Upper lobe of left lung (tissue), 6 donors: Measurements from ENCODE around the gene SUPT3H. TPM values are rescaled to one million over a fixed set of nuclear protein-coding genes. Genes with fewer than 3 reads are reported as not detected.

ENCODE experiments used
- ATAC-seq, 2 donors: fragments of 200-7000 bp; cut with Tn5 transposase; one replicate each; pipeline ENCODE4 v1.9.1; 2022; ENCODE audit warnings: mild to moderate bottlenecking in 2 of 2, moderate library complexity in 2 of 2; ENCODE audit not compliant: low FRiP score in 2 of 2
- DNase-seq, 2 donors: peaks; one replicate each; pipeline ENCODE4 v3.0.0-alpha.2; 2019 to 2020
- H3K27ac ChIP-seq, 4 donors: fragments of 200-600 bp; sonication (generic); one replicate each; pipeline ENCODE4 v1.5.1; 2016 to 2019
- H3K27me3 ChIP-seq, 4 donors: fragments of 200-600 bp; sonication (generic); one replicate each; pipeline ENCODE4 v1.5.1; 2017 to 2019
- H3K36me3 ChIP-seq, 4 donors: fragments of 200-600 bp; sonication (generic); one replicate each; pipeline ENCODE4 v1.5.1; 2016 to 2019
- H3K4me1 ChIP-seq, 4 donors: fragments of 200-600 bp; sonication (generic); one replicate each; pipeline ENCODE4 v1.5.1; 2018 to 2019
- H3K4me3 ChIP-seq, 4 donors: fragments of 200-600 bp; sonication (generic); one replicate each; pipeline ENCODE4 v1.5.1; 2017 to 2019; ENCODE audit warnings: mild to moderate bottlenecking in 2 of 4, moderate library complexity in 1 of 4
- H3K9me3 ChIP-seq, 4 donors: fragments of 200-600 bp; sonication (generic); one replicate each; pipeline ENCODE4 v1.5.1; 2018 to 2019
- EP300 ChIP-seq, 4 donors: sonication (generic); formaldehyde crosslinking; IDR thresholded peaks; one replicate each; pipeline ENCODE4 v1.5.1; 2017; ENCODE audit warnings: antibody characterized with exemption in 4 of 4, control low read depth in 2 of 4
- POLR2A ChIP-seq, 4 donors: fragments of 450-650 bp; IDR thresholded peaks; one replicate each; pipeline ENCODE4 v1.5.1; 2016 to 2017; ENCODE audit warnings: antibody characterized with exemption in 4 of 4, mild to moderate bottlenecking in 2 of 4
- POLR2AphosphoS5 ChIP-seq, 2 donors: sonication (generic); formaldehyde crosslinking; IDR thresholded peaks; one replicate each; pipeline ENCODE4 v1.5.1; 2017; ENCODE audit warnings: antibody characterized with exemption in 2 of 2
- WGBS, 2 donors: methylation state at CpG; one replicate each; pipeline ENCODE4 v1.1.5; 2017 to 2018; 5-methylcytosine and 5-hydroxymethylcytosine counted together
- total RNA-seq, 6 donors: library from RNA; depleted of rRNA in 4 of 6; stranded (reverse); fragments of >200 nt in 4 of 6; gene quantifications; one replicate each; pipeline versions ENCODE4 v1.1.0 to v1.2.1, GENCODE V29; 2016 to 2021
- TF ChIP-seq, protein P1 (sequence below), 6 experiments: fragments of 450-650 bp in 4 of 6; fragments of 200-600 bp in 2 of 6; sonication (generic) in 2 of 6; IDR thresholded peaks; one replicate each; pipeline ENCODE4 v1.5.1; 2016 to 2019; ENCODE audit warnings: antibody characterized with exemption in 6 of 6
- donor health status: DM: no; HTN: no; CAD: no; lungs with moderate emphysema.
- donor health status: DM: no; HTN: yes; CAD: no; lungs with severe emphysema.

The SUPT3H gene
- total RNA-seq, 6 donors from 2014 or later, result 6.4 to 45.1 (median 8.9) TPM

GRCh38 chr6:44837255-44837654 is 540.5 kb downstream of the SUPT3H start:
- Histone ChIP-seq H3K9me3 (no peaks in the 10 kb centered on the region), H3K36me3 (no peaks in the 10 kb centered on the region), H3K27ac (no peak overlapping the region), H3K4me1 (no peaks in the 10 kb centered on the region), H3K27me3 (no peaks in the 10 kb centered on the region), H3K4me3 (no peak overlapping the region)
- ATAC-seq (no peak), DNase-seq (no peak)
- TF ChIP-seq POLR2AphosphoS5 (IDR thresholded peaks at IDR 0.05) (no peak), EP300 (IDR thresholded peaks at IDR 0.05) (no peak), POLR2A (IDR thresholded peaks at IDR 0.05) (no peak)
- TF ChIP-seq, protein P1, sequence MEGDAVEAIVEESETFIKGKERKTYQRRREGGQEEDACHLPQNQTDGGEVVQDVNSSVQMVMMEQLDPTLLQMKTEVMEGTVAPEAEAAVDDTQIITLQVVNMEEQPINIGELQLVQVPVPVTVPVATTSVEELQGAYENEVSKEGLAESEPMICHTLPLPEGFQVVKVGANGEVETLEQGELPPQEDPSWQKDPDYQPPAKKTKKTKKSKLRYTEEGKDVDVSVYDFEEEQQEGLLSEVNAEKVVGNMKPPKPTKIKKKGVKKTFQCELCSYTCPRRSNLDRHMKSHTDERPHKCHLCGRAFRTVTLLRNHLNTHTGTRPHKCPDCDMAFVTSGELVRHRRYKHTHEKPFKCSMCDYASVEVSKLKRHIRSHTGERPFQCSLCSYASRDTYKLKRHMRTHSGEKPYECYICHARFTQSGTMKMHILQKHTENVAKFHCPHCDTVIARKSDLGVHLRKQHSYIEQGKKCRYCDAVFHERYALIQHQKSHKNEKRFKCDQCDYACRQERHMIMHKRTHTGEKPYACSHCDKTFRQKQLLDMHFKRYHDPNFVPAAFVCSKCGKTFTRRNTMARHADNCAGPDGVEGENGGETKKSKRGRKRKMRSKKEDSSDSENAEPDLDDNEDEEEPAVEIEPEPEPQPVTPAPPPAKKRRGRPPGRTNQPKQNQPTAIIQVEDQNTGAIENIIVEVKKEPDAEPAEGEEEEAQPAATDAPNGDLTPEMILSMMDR (IDR thresholded peaks at IDR 0.05), result no peak

GRCh38 chr6:44833248-44833647 is 544.5 kb downstream of the SUPT3H start:
- Histone ChIP-seq H3K36me3 (no peaks in the 10 kb centered on the region), H3K4me1 (no peaks in the 10 kb centered on the region), H3K27ac (no peak overlapping the region), H3K9me3 (no peaks in the 10 kb centered on the region), H3K27me3 (no peaks in the 10 kb centered on the region), H3K4me3 (no peak overlapping the region)
- TF ChIP-seq EP300 (IDR thresholded peaks at IDR 0.05), result no peak
- TF ChIP-seq POLR2A (IDR thresholded peaks at IDR 0.05), result no peak
- no peak for TF ChIP-seq POLR2AphosphoS5 (IDR thresholded peaks at IDR 0.05)
- TF ChIP-seq, protein P1 (IDR thresholded peaks at IDR 0.05), result no peak
- no peak for DNase-seq
- 90 to 95% methylated on average over 1 of the region's 1 CpG for WGBS, 2 donors
- no peak for ATAC-seq

DNA sequence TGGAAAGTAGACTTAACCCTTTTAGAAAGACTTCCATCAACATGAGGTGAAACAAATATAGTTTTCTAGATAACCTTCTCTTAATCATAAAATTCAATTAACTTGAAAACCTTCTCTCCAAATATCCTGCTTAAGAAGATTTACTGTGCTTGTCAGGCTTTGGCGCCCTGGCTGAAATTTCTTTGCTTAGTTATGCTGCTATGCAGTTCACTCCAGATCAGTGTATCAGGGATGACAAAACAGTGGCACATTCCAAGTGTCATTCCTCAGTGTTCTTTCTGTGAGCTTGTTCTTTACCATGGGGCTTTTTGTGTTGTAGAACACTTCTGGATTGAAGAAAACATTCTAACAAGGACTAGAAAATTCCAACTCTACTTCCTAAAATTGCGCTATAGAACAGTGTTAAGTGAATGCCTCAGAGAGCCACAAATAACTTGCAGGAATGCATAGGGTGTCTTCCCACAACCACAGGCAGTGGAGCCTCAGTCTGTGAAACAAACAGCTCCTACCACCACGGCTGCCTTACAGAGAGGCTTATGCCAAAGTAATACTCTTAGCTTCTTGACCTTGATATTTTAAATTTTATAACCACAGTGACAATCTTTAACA is 546.6 kb downstream of the SUPT3H start:
- TF ChIP-seq POLR2AphosphoS5 (IDR thresholded peaks at IDR 0.05) (no peak), POLR2A (IDR thresholded peaks at IDR 0.05) (no peak), EP300 (IDR thresholded peaks at IDR 0.05) (no peak)
- TF ChIP-seq, protein P1 (IDR thresholded peaks at IDR 0.05), result no peak
- no peaks in the 10 kb centered on the region for H3K36me3 ChIP-seq
- no peak overlapping the region for H3K27ac ChIP-seq
- WGBS, 2 donors, result 85 to 90% methylated on average over 3 of the region's 3 CpGs
- no peak overlapping the region for H3K4me3 ChIP-seq
- H3K4me1 ChIP-seq, result no peaks in the 10 kb centered on the region
- DNase-seq (no peak), ATAC-seq (no peak)
- no peaks in the 10 kb centered on the region for H3K9me3 ChIP-seq
- no peaks in the 10 kb centered on the region for H3K27me3 ChIP-seq

DNA sequence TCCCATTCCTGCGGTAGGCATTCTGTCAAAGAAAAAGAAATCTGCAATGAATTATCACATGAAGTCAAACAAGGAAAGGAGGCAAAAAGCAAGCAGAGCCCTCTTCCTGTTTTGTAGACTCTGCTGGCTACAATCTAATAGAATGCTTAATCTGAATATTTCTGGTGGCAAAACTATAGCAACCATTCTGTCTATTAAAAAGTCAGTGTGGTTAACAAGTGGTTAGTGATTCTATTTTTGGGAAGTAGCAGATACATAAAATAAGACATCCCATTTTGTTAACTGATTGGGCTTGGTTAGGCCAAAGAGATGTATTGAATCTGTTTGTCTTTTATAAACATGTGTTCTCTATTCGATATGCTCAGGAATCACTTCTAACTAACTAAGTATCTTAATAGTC is 547.9 kb downstream of the SUPT3H start:
- ATAC-seq (no peak), DNase-seq (no peak)
- Histone ChIP-seq H3K27ac (no peak overlapping the region), H3K27me3 (no peaks in the 10 kb centered on the region), H3K4me1 (no peaks in the 10 kb centered on the region), H3K9me3 (no peaks in the 10 kb centered on the region), H3K36me3 (no peaks in the 10 kb centered on the region), H3K4me3 (no peak overlapping the region)
- TF ChIP-seq POLR2AphosphoS5 (IDR thresholded peaks at IDR 0.05) (no peak), EP300 (IDR thresholded peaks at IDR 0.05) (no peak), POLR2A (IDR thresholded peaks at IDR 0.05) (no peak)
- TF ChIP-seq, protein P1 (IDR thresholded peaks at IDR 0.05), result no peak
- WGBS, 2 donors, result 54 to 58% methylated on average over 2 of the region's 2 CpGs

DNA sequence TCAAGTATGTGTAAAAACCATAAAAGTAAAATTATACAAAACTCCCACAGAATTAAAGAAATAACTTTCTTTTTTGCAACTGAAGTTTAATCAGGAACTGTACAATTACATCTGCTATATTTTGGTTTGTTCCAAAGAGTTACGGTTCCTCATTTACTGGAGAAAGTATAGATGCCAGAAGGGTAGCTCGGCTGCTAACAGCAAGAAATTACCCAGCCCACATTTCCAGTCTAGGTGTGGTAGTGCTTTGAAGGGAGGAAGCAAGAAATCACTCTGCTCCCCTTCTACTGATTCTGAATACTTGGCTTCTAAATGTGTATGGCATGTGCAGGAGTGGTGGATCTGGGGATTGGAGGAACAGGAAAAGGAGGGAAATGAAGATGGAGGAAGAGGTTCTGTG is 549.0 kb downstream of the SUPT3H start:
- H3K4me3 ChIP-seq, result no peak overlapping the region
- H3K27ac ChIP-seq, result no peak overlapping the region
- no peaks in the 10 kb centered on the region for H3K27me3 ChIP-seq
- 59 to 68% methylated on average over 2 of the region's 2 CpGs for WGBS, 2 donors
- H3K36me3 ChIP-seq, result no peaks in the 10 kb centered on the region
- no peaks in the 10 kb centered on the region for H3K4me1 ChIP-seq
- DNase-seq (no peak), ATAC-seq (no peak)
- TF ChIP-seq POLR2AphosphoS5 (IDR thresholded peaks at IDR 0.05), result no peak
- no peak for TF ChIP-seq POLR2A (IDR thresholded peaks at IDR 0.05)
- no peak for TF ChIP-seq EP300 (IDR thresholded peaks at IDR 0.05)
- TF ChIP-seq, protein P1 (IDR thresholded peaks at IDR 0.05), result no peak
- no peaks in the 10 kb centered on the region for H3K9me3 ChIP-seq
